Measurements from ENCODE around the gene EPAS1. TPM values are rescaled to one million over a fixed set of nuclear protein-coding genes. Genes with fewer than 3 reads are reported as not detected.

Gene EPAS1
- total RNA-seq, 4 donors from 2014 or later: 124 to 563 (median 182) TPM

- intact Hi-C loops (cut with DNase I): no loop called here
- Histone ChIP-seq H3K4me1 (peaks cover 37 to 86% of the 10 kb centered on the region in 2 donors), H3K4me3 (replicated peaks in 1 of 3) (no peak overlapping the region), H3K9me3 (no peaks in the 10 kb centered on the region), H3K27ac (no peak overlapping the region), H3K36me3 (no peaks in the 10 kb centered on the region), H3K27me3 (no peaks in the 10 kb centered on the region)
- 89 to 95% methylated on average over 1 of the region's 1 CpG for WGBS, 2 donors
- no peak for DNase-seq
- no peak for TF ChIP-seq CTCF (IDR thresholded peaks at IDR 0.05)
- TF ChIP-seq POLR2A (IDR thresholded peaks at IDR 0.05): no peak
These were observed 31.6 kb downstream of the EPAS1 start for GRCh38 chr2:46328829-46329228.

GRCh38 chr2:46329340-46329739, 32.1 kb downstream of the EPAS1 start:
- TF ChIP-seq CTCF (IDR thresholded peaks at IDR 0.05) (no peak), POLR2A (IDR thresholded peaks at IDR 0.05) (no peak)
- Histone ChIP-seq H3K4me3 (replicated peaks in 1 of 3) (no peak overlapping the region), H3K4me1 (peaks cover 41 to 91% of the 10 kb centered on the region in 2 donors), H3K27me3 (no peaks in the 10 kb centered on the region), H3K27ac (no peak overlapping the region), H3K9me3 (no peaks in the 10 kb centered on the region), H3K36me3 (no peaks in the 10 kb centered on the region)
- DNase-seq: no peak
- intact Hi-C loops (cut with DNase I): no loop called here
- 90 to 95% methylated on average over 13 of the region's 13 CpGs for WGBS, 2 donors

DNA sequence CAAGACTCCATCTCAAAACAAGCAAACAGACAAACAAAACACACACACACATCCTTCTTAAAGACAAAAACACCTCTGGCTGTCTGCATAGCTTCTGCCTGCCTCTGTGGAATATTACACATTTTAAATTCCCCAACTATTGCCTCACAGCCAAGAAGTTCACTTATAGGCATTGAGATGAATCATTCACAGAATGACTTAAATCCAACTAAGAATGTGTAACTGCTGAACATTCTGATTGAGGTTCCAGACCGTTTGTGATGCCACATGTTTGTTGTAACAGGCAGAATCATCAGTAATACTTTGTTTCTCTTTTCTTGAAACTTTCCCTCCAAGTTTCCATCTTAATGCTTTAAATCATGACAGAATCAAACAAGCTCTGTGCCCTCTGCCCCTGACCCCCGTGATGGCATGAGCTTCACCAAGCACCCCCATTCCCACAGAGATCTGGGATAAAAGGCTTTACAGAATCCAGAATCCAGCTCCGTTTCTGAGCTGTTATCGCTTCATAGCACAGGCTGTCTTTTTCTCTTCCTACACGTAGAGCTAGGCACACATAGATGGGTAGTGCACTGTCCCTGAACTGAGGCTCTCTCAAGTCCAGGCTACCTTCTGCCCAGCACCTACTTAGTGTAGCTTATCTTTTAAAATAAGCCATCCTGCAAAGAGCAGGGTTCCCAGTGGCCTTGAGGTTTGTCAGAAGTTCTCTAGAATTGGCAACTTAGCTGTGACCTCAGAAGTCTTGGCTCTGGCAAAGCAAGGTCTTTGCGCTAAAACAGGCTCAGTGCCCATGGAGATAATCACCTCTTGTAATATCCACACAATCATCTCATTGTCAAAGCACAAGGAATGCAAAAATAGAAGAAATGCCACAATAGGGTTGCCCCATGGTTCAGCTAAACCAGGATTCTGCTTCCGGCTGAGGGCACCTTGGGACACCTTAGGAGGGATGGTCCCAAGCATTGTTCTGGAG, 32.9 kb downstream of the EPAS1 start:
- Histone ChIP-seq H3K4me1 (peaks cover 49 to 87% of the 10 kb centered on the region in 2 donors), H3K27ac (peak overlapping the region in 1 of 3 donors; percentile 75), H3K27me3 (no peaks in the 10 kb centered on the region), H3K36me3 (no peaks in the 10 kb centered on the region), H3K4me3 (replicated peaks in 1 of 3) (no peak overlapping the region), H3K9me3 (no peaks in the 10 kb centered on the region)
- no peak for DNase-seq
- no peak for TF ChIP-seq CTCF (IDR thresholded peaks at IDR 0.05)
- TF ChIP-seq POLR2A (IDR thresholded peaks at IDR 0.05): no peak
- WGBS, 2 donors: 79 to 82% methylated on average over 7 of the region's 7 CpGs
- intact Hi-C loops (cut with DNase I): no loop called here

DNA sequence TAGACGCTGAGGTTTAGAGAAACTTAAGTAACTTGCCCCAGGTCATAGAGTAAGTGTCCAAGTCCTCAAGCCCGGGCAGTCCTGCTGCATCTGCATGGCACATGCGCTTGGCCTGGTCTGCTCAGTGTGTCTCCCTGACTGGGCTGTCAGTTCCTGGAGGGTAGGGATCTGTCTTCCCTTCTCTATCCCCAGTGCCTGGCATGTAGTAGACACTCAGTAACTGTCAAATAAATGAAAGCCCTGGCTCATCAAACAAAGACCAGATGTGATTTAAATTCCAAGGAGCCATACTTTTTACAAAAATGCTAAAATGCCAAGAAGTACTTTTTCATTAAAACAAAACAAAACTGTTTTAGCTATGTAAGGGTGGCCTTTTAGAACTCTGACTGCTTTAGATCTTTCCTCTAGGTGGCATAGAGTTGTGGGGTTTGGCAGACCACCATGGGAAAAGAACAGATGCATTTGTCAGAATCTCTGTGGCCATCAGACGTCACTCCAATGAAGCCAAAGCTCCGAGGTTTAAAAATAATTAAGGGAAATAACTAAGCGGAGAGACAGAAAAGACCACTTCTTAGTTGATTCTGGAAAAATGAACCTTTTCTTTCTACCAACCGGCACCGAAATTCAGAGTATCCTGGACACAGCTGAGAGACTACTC, 34.0 kb downstream of the EPAS1 start:
- Histone ChIP-seq H3K9me3 (no peaks in the 10 kb centered on the region), H3K4me1 (peaks cover 55 to 85% of the 10 kb centered on the region in 2 donors), H3K27me3 (no peaks in the 10 kb centered on the region), H3K27ac (peak overlapping the region in 2 of 3 donors; percentile 68 to 75), H3K36me3 (no peaks in the 10 kb centered on the region), H3K4me3 (replicated peaks in 1 of 3) (no peak overlapping the region)
- TF ChIP-seq CTCF (IDR thresholded peaks at IDR 0.05): no peak
- TF ChIP-seq POLR2A (IDR thresholded peaks at IDR 0.05): no peak
- WGBS, 2 donors: 58 to 62% methylated on average over 8 of the region's 8 CpGs
- intact Hi-C loops (cut with DNase I): no loop called here
- no peak for DNase-seq

Measured in thyroid gland (tissue), 4 donors.